ENCODE results near the gene HSCB.
"Not testable (repeated sequence)": the region's sequence is repeated elsewhere in the genome, so short reads cannot be mapped to it uniquely, and the experiment has no call there.

Gene HSCB

DNA sequence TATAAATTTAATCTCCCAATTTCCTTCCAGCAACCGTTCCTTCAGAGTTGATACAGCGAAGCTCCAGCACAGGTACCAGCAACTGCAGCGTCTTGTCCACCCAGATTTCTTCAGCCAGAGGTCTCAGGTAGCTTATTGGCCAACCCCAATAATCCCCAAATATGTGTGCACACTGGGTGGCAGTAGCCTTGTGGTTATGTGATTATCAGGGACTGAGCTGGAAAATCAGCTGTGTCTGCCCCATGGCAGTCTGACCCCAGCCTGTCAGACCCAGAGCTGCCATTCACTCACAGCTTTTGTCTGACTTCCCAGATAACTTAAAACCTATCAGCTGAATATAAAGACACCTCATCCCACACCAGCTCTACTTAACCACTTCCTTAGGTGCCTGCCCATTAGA is 2.0 kb downstream of the HSCB start:
- TF ChIP-seq, protein P1, sequence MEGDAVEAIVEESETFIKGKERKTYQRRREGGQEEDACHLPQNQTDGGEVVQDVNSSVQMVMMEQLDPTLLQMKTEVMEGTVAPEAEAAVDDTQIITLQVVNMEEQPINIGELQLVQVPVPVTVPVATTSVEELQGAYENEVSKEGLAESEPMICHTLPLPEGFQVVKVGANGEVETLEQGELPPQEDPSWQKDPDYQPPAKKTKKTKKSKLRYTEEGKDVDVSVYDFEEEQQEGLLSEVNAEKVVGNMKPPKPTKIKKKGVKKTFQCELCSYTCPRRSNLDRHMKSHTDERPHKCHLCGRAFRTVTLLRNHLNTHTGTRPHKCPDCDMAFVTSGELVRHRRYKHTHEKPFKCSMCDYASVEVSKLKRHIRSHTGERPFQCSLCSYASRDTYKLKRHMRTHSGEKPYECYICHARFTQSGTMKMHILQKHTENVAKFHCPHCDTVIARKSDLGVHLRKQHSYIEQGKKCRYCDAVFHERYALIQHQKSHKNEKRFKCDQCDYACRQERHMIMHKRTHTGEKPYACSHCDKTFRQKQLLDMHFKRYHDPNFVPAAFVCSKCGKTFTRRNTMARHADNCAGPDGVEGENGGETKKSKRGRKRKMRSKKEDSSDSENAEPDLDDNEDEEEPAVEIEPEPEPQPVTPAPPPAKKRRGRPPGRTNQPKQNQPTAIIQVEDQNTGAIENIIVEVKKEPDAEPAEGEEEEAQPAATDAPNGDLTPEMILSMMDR (IDR thresholded peaks at IDR 0.05) = no peak
- H3K79me2 ChIP-seq = no peaks in the 10 kb centered on the region
- no peak overlapping the region for H2AFZ ChIP-seq
- H3K9ac ChIP-seq = no peak overlapping the region
- H3K9me3 ChIP-seq (ENCODE audit: control insufficient read depth, low read length) = no peaks in the 10 kb centered on the region
- H3K4me3 ChIP-seq (ENCODE audit: low read depth, low read length) = no peak overlapping the region
- H3K27ac ChIP-seq = no peak overlapping the region
- H3K27me3 ChIP-seq (ENCODE audit: control insufficient read depth, insufficient read depth, low read length) = no peaks in the 10 kb centered on the region
- H3K4me1 ChIP-seq = no peaks in the 10 kb centered on the region
- H3K36me3 ChIP-seq (ENCODE audit: control insufficient read depth, insufficient read depth, low read length) = no peaks in the 10 kb centered on the region
- H3K4me2 ChIP-seq (ENCODE audit: low read length) = no peak overlapping the region

DNA sequence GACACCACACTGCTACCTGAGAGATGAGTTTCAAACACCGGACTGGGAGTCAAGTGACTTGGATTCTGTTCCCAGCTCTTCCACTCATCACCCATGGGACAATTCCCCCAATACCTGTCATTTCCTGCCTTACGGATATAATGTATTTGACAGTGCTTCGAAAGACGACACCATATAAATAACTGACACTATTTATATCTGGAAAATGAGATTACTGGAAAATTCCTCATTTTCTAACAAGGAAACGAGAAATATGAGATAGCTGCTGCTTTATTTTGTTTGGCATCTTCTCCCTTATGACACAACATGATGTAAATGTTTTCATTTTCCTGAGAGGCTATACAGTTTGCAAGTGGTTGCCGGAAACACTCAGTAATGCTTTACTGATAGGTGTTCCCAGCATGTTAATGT is 8.6 kb downstream of the HSCB start:
- no peaks in the 10 kb centered on the region for H3K9me3 ChIP-seq (ENCODE audit: control insufficient read depth, low read length)
- no peak overlapping the region for H3K27ac ChIP-seq
- H3K4me1 ChIP-seq = no peaks in the 10 kb centered on the region
- H3K4me2 ChIP-seq (ENCODE audit: low read length) = no peak overlapping the region
- H2AFZ ChIP-seq = no peak overlapping the region
- H3K9ac ChIP-seq = no peak overlapping the region
- no peaks in the 10 kb centered on the region for H3K79me2 ChIP-seq
- TF ChIP-seq, protein P1 (IDR thresholded peaks at IDR 0.05) = no peak
- H3K27me3 ChIP-seq (ENCODE audit: control insufficient read depth, insufficient read depth, low read length) = no peaks in the 10 kb centered on the region
- no peak overlapping the region for H3K4me3 ChIP-seq (ENCODE audit: low read depth, low read length)
- H3K36me3 ChIP-seq (ENCODE audit: control insufficient read depth, insufficient read depth, low read length) = no peaks in the 10 kb centered on the region

DNA sequence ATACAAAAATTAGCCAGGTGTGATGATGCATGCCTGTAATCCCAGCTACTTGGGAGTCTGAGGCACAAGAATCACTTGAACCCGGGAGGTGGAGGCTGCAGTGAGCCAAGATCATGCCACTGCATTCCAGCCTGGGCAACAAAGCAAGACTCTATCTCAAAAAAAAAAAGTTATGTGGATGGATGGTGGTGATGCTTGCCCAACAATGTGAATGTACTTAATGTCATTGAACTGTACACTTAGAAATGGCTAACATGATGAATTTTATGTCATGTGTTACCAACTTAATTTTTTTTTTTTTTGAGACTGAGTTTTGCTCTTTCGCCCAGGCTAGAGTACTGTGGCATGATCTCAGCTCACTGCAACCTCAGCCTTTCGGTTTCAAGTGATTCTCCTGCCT is 12.7 kb downstream of the HSCB start:
- H3K4me2 ChIP-seq (ENCODE audit: low read length); H2AFZ ChIP-seq; H3K9me3 ChIP-seq (ENCODE audit: control insufficient read depth, low read length); H3K79me2 ChIP-seq; H3K27me3 ChIP-seq (ENCODE audit: control insufficient read depth, insufficient read depth, low read length); H3K36me3 ChIP-seq (ENCODE audit: control insufficient read depth, insufficient read depth, low read length); H3K4me1 ChIP-seq; H3K27ac ChIP-seq; H3K4me3 ChIP-seq (ENCODE audit: low read depth, low read length); H3K9ac ChIP-seq: not testable (repeated sequence)

GRCh38 chr22:28759861-28760560 is 18.2 kb downstream of the HSCB start:
- H2AFZ ChIP-seq = no peak overlapping the region
- no peaks in the 10 kb centered on the region for H3K9me3 ChIP-seq (ENCODE audit: control insufficient read depth, low read length)
- H3K4me2 ChIP-seq (ENCODE audit: low read length) = no peak overlapping the region
- no peak overlapping the region for H3K9ac ChIP-seq
- no peaks in the 10 kb centered on the region for H3K79me2 ChIP-seq
- H3K36me3 ChIP-seq (ENCODE audit: control insufficient read depth, insufficient read depth, low read length) = no peaks in the 10 kb centered on the region
- no peaks in the 10 kb centered on the region for H3K4me1 ChIP-seq
- TF ChIP-seq, protein P1 (IDR thresholded peaks at IDR 0.05) = no peak
- H3K4me3 ChIP-seq (ENCODE audit: low read depth, low read length) = no peak overlapping the region
- H3K27me3 ChIP-seq (ENCODE audit: control insufficient read depth, insufficient read depth, low read length) = no peaks in the 10 kb centered on the region
- no peak overlapping the region for H3K27ac ChIP-seq

GRCh38 chr22:28761449-28761755 is 19.6 kb downstream of the HSCB start:
- no peak overlapping the region for H3K4me2 ChIP-seq (ENCODE audit: low read length)
- H3K36me3 ChIP-seq (ENCODE audit: control insufficient read depth, insufficient read depth, low read length) = no peaks in the 10 kb centered on the region
- no peak overlapping the region for H3K9ac ChIP-seq

GRCh38 chr22:28762000-28762399 is 20.2 kb downstream of the HSCB start:
- H3K9ac ChIP-seq; H3K4me3 ChIP-seq (ENCODE audit: low read depth, low read length); H2AFZ ChIP-seq; H3K27me3 ChIP-seq (ENCODE audit: control insufficient read depth, insufficient read depth, low read length); H3K36me3 ChIP-seq (ENCODE audit: control insufficient read depth, insufficient read depth, low read length); H3K79me2 ChIP-seq; H3K4me1 ChIP-seq; H3K4me2 ChIP-seq (ENCODE audit: low read length); H3K9me3 ChIP-seq (ENCODE audit: control insufficient read depth, low read length); H3K27ac ChIP-seq: not testable (repeated sequence)

More at GRCh38 chr22:28761449-28761755, 19.6 kb downstream of the HSCB start:
- H3K79me2 ChIP-seq = no peaks in the 10 kb centered on the region
- no peak overlapping the region for H3K4me3 ChIP-seq (ENCODE audit: low read depth, low read length)
- H3K27ac ChIP-seq = no peak overlapping the region
- H3K27me3 ChIP-seq (ENCODE audit: control insufficient read depth, insufficient read depth, low read length) = no peaks in the 10 kb centered on the region
- no peaks in the 10 kb centered on the region for H3K4me1 ChIP-seq
- H3K9me3 ChIP-seq (ENCODE audit: control insufficient read depth, low read length) = no peaks in the 10 kb centered on the region
- H2AFZ ChIP-seq = no peak overlapping the region
- TF ChIP-seq, protein P1 (IDR thresholded peaks at IDR 0.05) = no peak

Measured in parathyroid adenoma (tissue), 2 donors.